Neuronal stem cell (in vitro differentiated cells): ENCODE measurements around the gene CFAP61.

Source experiments
- DNase-seq: peaks from one replicate; pipeline ENCODE4 v3.0.0-alpha.2; 2013; ENCODE audit warnings: low spot score
- H2AFZ ChIP-seq: one replicate; pipeline ENCODE4 v1.6.1; 2013; ENCODE audit warnings: mild to moderate bottlenecking, low read length, inconsistent platforms
- H2AK5ac ChIP-seq: 2 replicates; pipeline ENCODE4 v1.6.1; 2013; ENCODE audit warnings: low read depth, mild to moderate bottlenecking, inconsistent platforms, low read length, moderate library complexity, mixed read lengths
- H2BK120ac ChIP-seq: 2 replicates; pipeline ENCODE4 v1.6.1; 2013; ENCODE audit warnings: low read depth, mild to moderate bottlenecking, inconsistent platforms, low read length, moderate library complexity, mixed read lengths
- H2BK12ac ChIP-seq: one replicate; pipeline ENCODE4 v1.6.1; 2013; ENCODE audit warnings: low read length, inconsistent platforms
- H2BK15ac ChIP-seq: 2 replicates; pipeline ENCODE4 v1.6.1; 2013; ENCODE audit warnings: mild to moderate bottlenecking, low read length, inconsistent platforms, mixed read lengths
- H2BK5ac ChIP-seq: one replicate; pipeline ENCODE4 v1.6.1; 2013; ENCODE audit warnings: inconsistent platforms, mild to moderate bottlenecking, low read length, moderate library complexity
- H3K14ac ChIP-seq: one replicate; pipeline ENCODE4 v1.6.1; 2013; ENCODE audit warnings: low read length, inconsistent platforms
- H3K18ac ChIP-seq: 2 replicates; pipeline ENCODE4 v1.6.1; 2013; ENCODE audit warnings: low read length, inconsistent platforms
- H3K23ac ChIP-seq: 2 replicates; pipeline ENCODE4 v1.6.1; 2013; ENCODE audit warnings: low read depth, mild to moderate bottlenecking, mixed read lengths, low read length, inconsistent platforms; ENCODE audit not compliant: poor library complexity
- H3K27ac ChIP-seq: replicated peaks from 3 replicates; pipeline ENCODE4 v1.5.1; 2013; ENCODE audit warnings: low read length, inconsistent platforms
- H3K27me3 ChIP-seq, 3 experiments: 2 replicates each; pipeline ENCODE4 v1.6.1; 2013; ENCODE audit warnings: low read length in 3 of 3, mild to moderate bottlenecking in 2 of 3, inconsistent platforms in 1 of 3, low read depth in 1 of 3, mixed read lengths in 1 of 3, moderate library complexity in 1 of 3; ENCODE audit not compliant: control insufficient read depth in 3 of 3, insufficient read depth in 3 of 3
- H3K36me3 ChIP-seq, 2 donors: replicated peaks in 1 of 2; 2 replicates each; pipeline ENCODE4 v1.6.1; 2013; ENCODE audit warnings: low read length in 2 of 2; ENCODE audit not compliant: control insufficient read depth in 2 of 2, insufficient read depth in 2 of 2
- H3K4ac ChIP-seq: 2 replicates; pipeline ENCODE4 v1.6.1; 2013; ENCODE audit warnings: inconsistent platforms, mild to moderate bottlenecking, low read length, moderate library complexity
- H3K4me1 ChIP-seq, 2 donors: 1 replicate in 1 of 2; 2 replicates in 1 of 2; pipeline ENCODE4 v1.6.1; 2013; ENCODE audit warnings: low read length in 2 of 2, low read depth in 1 of 2; ENCODE audit not compliant: control insufficient read depth in 2 of 2, insufficient read depth in 1 of 2
- H3K4me2 ChIP-seq: one replicate; pipeline ENCODE4 v1.6.1; 2013; ENCODE audit warnings: mild to moderate bottlenecking, low read length, inconsistent platforms; ENCODE audit not compliant: insufficient read depth, poor library complexity, severe bottlenecking
- H3K4me3 ChIP-seq, 2 donors: 2 replicates each; pipeline ENCODE4 v1.5.1; 2013; ENCODE audit warnings: low read length in 2 of 2, mild to moderate bottlenecking in 2 of 2, inconsistent platforms in 1 of 2, moderate library complexity in 1 of 2
- H3K79me1 ChIP-seq: one replicate; pipeline ENCODE4 v1.6.1; 2013; ENCODE audit warnings: low read depth, mild to moderate bottlenecking, inconsistent platforms, low read length, moderate library complexity
- H3K9ac ChIP-seq: one replicate; pipeline ENCODE4 v1.6.1; 2013; ENCODE audit warnings: mild to moderate bottlenecking, low read depth, low read length, inconsistent platforms; ENCODE audit not compliant: poor library complexity
- H3K9me3 ChIP-seq, 2 donors: replicated peaks in 1 of 2; 2 replicates each; pipeline versions ENCODE3 to v1.6.1; 2013; ENCODE audit warnings: low read length in 2 of 2, mild to moderate bottlenecking in 2 of 2, inconsistent platforms in 1 of 2, low read depth in 1 of 2, mixed read lengths in 1 of 2, moderate library complexity in 1 of 2; ENCODE audit not compliant: control insufficient read depth in 2 of 2, insufficient read depth in 1 of 2
- H4K8ac ChIP-seq: one replicate; pipeline ENCODE4 v1.6.1; 2013; ENCODE audit warnings: low read depth, mild to moderate bottlenecking, inconsistent platforms, low read length, moderate library complexity
- H4K91ac ChIP-seq: one replicate; pipeline ENCODE4 v1.6.1; 2013; ENCODE audit warnings: low read length, low read depth, mild to moderate bottlenecking, inconsistent platforms; ENCODE audit not compliant: poor library complexity
- WGBS, 2 donors: extraction: QIAGEN DNeasy Blood & Tissue Kit; methylation state at CpG; one replicate each; pipeline ENCODE4 v1.1.7; 2013; ENCODE audit warnings: missing lambda C conversion rate in 2 of 2, mixed read lengths in 1 of 2; ENCODE audit not compliant: insufficient read length in 2 of 2, insufficient replicate concordance in 1 of 2; ENCODE audit errors: extremely low coverage in 2 of 2; 5-methylcytosine and 5-hydroxymethylcytosine counted together

The CFAP61 gene

DNA sequence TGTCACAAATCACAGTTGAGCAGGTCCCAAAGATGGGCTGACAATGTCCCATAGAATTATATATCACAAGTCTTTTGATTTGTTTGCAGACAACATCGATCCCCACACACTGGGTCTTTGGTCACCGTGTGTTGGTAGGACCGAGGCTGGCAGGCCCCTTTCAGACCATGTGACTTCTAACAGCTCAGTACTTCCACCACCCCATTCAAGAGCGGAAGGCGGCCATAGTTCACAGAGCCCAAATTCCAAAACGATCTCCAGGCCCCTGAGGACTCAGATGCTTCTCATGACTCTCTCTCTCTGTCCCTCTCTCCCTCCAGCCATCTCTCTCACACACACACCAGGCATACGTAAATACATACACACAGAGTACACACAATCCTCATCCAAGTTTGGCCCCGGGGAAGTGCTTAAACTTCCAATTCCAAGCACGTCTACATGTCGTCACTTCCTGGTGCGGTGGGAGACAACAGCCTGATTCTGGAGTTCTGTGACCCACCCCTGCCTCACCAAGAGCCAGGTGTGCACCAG, 159.7 kb downstream of the CFAP61 start:
- Histone ChIP-seq H3K4me1 (peaks cover 32 to 37% of the 10 kb centered on the region in 2 donors), H3K14ac (no peak overlapping the region), H3K4me3 (no peak overlapping the region), H3K4ac (no peak overlapping the region), H3K9ac (no peak overlapping the region), H3K4me2 (no peak overlapping the region), H3K23ac (no peak overlapping the region), H2BK120ac (no peak overlapping the region), H4K91ac (no peak overlapping the region), H3K27me3 (no peaks in the 10 kb centered on the region), H2AFZ (peak overlapping the region; percentile 31), H2BK5ac (no peak overlapping the region), H2AK5ac (no peak overlapping the region), H4K8ac (no peak overlapping the region), H3K18ac (no peak overlapping the region), H3K79me1 (no peaks in the 10 kb centered on the region), H2BK12ac (no peak overlapping the region), H2BK15ac (no peak overlapping the region), H3K27ac (no peak overlapping the region), H3K36me3 (no peaks in the 10 kb centered on the region), H3K9me3 (no peaks in the 10 kb centered on the region)
- WGBS, 2 donors = no CpG with 5 or more reads among the region's 11 CpGs
- DNase-seq = no peak

DNA sequence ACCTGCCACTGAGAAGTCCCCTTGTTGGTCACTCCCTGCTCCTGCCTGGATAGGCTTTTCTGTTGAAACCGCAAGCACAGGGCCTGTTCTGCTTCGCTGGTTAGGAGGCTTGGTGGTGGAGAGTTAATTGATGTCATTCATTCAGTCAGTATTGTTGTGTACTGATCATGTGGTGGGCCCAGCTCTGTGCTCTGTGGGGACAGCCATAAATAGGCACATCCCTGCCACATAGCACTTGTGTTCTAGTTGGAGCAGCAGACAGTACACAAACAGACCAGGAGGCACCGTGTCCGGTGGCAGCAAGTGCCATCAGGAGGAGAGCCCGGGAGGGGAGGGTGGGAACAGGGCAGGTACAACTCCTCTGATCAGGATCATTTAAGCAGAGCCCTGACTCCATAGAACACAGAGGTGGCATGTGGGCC, 160.4 kb downstream of the CFAP61 start:
- H3K18ac ChIP-seq = no peak overlapping the region
- no CpG with 5 or more reads among the region's 5 CpGs for WGBS, 2 donors
- H2AFZ ChIP-seq = no peak overlapping the region
- no peak overlapping the region for H2AK5ac ChIP-seq
- no peak overlapping the region for H2BK5ac ChIP-seq
- H3K27ac ChIP-seq = no peak overlapping the region
- H3K4me1 ChIP-seq = peaks cover 32 to 40% of the 10 kb centered on the region in 2 donors
- H3K79me1 ChIP-seq = no peaks in the 10 kb centered on the region
- no peaks in the 10 kb centered on the region for H3K27me3 ChIP-seq
- no peak for DNase-seq
- no peaks in the 10 kb centered on the region for H3K36me3 ChIP-seq
- H3K14ac ChIP-seq = no peak overlapping the region
- H2BK120ac ChIP-seq = no peak overlapping the region
- no peaks in the 10 kb centered on the region for H3K9me3 ChIP-seq
- H3K23ac ChIP-seq = no peak overlapping the region
- no peak overlapping the region for H4K91ac ChIP-seq
- no peak overlapping the region for H2BK15ac ChIP-seq
- H3K4me2 ChIP-seq = no peak overlapping the region
- H3K4ac ChIP-seq = no peak overlapping the region
- H4K8ac ChIP-seq = no peak overlapping the region
- H3K9ac ChIP-seq = no peak overlapping the region
- no peak overlapping the region for H3K4me3 ChIP-seq
- H2BK12ac ChIP-seq = no peak overlapping the region

DNA sequence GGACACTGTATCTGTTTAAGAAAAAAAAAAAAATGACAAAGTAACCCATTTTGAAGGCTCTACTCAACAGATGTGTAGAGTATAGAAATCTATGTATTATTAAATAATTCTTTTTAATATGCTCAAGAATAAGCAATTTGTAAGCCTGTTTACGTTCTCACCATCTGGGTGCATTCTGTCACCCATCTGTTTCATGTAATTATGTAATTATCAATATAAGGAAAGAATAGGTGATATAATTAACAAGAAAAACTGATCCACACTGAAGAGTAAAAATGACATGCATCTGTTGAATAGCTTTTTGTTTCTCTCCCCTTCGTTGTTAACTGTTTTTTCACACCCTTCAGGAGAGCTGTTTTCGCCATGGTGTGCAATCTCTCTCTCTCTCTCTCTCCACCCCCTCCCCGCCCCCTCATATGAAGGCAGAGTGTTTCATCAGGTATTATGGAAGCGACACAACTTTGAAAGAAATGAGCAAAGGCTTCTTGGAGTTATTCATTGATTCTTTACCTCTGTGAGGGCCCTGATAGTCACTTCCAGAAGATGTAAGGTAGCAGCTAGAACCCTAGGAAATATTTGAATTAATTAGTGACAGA, 161.3 kb downstream of the CFAP61 start:
- H3K18ac ChIP-seq = no peak overlapping the region
- H4K8ac ChIP-seq = no peak overlapping the region
- WGBS, 2 donors = no CpG with 5 or more reads among the region's 5 CpGs
- H3K4me2 ChIP-seq = no peak overlapping the region
- no peak overlapping the region for H4K91ac ChIP-seq
- H3K4ac ChIP-seq = no peak overlapping the region
- H3K4me1 ChIP-seq = peaks cover 32 to 41% of the 10 kb centered on the region in 2 donors
- H3K4me3 ChIP-seq = no peak overlapping the region
- H3K36me3 ChIP-seq = no peaks in the 10 kb centered on the region
- H3K79me1 ChIP-seq = no peaks in the 10 kb centered on the region
- no peak overlapping the region for H2BK5ac ChIP-seq
- H3K14ac ChIP-seq = no peak overlapping the region
- H2AK5ac ChIP-seq = no peak overlapping the region
- H3K27ac ChIP-seq = no peak overlapping the region
- H3K9me3 ChIP-seq = peaks cover 0 to 1% of the 10 kb centered on the region in 2 donors
- H2AFZ ChIP-seq = no peak overlapping the region
- H3K23ac ChIP-seq = no peak overlapping the region
- no peak for DNase-seq
- no peak overlapping the region for H2BK12ac ChIP-seq
- no peak overlapping the region for H3K9ac ChIP-seq
- H2BK120ac ChIP-seq = no peak overlapping the region
- H2BK15ac ChIP-seq = no peak overlapping the region
- H3K27me3 ChIP-seq = no peaks in the 10 kb centered on the region

DNA sequence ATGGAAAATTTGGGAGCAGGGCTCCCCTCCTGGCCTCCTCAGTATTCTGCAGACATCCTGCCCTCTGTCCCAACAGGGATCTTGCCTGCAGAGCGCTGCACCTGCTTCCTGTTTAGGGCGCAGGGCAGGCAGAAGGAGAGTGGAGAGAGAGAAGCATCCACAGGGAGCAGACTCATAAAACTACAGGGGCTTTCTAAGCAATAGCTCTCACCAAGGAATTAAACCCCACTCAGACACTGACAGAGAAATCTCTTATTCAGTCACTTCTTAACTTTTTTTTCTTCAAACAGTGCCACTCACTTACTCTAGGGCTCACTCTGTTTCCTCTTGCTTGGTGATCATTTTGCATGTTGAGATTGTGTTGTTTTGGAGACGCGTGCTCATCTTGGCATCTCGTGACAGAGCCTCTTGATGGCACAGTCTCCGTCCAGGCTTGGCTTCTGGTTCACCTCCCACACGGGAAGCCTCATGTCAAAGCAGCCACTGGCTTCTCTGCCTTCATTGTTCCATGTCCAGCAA, 162.5 kb downstream of the CFAP61 start:
- Histone ChIP-seq H2BK15ac (no peak overlapping the region), H2AK5ac (no peak overlapping the region), H2BK12ac (peak overlapping the region; percentile 44), H3K4me2 (no peak overlapping the region), H2BK120ac (no peak overlapping the region), H3K27ac (no peak overlapping the region), H3K4ac (no peak overlapping the region), H3K9ac (no peak overlapping the region), H4K8ac (no peak overlapping the region), H3K14ac (no peak overlapping the region), H2BK5ac (no peak overlapping the region), H3K4me1 (peaks cover 31 to 41% of the 10 kb centered on the region in 2 donors), H3K36me3 (no peaks in the 10 kb centered on the region), H3K9me3 (peaks cover 0 to 5% of the 10 kb centered on the region in 2 donors), H3K4me3 (no peak overlapping the region), H3K79me1 (no peaks in the 10 kb centered on the region), H2AFZ (peak overlapping the region; percentile 50), H4K91ac (no peak overlapping the region), H3K23ac (no peak overlapping the region), H3K27me3 (no peaks in the 10 kb centered on the region), H3K18ac (no peak overlapping the region)
- no CpG with 5 or more reads among the region's 7 CpGs for WGBS, 2 donors
- no peak for DNase-seq
